ENCODE measurements around the gene ATP10D.

DNA sequence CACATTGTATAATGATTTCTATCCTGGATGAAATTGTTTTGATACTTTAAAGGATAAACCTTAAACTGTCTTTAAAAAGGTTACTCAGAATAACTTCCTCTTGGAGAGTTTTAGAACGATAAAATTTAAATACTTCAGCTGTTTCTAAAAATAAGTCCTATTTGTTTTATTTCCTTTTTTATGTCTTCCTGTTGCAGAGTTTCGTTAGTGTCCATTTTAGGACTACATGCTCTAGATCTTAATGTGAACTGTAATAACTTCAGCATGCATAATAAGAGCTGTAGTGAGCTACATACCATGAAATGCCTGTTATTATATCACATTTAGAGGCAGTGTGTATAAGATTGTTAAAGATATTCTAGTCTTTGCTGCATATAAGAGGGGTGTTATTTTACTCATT, 14.6 kb downstream of the ATP10D start:
- TF ChIP-seq, protein P1, sequence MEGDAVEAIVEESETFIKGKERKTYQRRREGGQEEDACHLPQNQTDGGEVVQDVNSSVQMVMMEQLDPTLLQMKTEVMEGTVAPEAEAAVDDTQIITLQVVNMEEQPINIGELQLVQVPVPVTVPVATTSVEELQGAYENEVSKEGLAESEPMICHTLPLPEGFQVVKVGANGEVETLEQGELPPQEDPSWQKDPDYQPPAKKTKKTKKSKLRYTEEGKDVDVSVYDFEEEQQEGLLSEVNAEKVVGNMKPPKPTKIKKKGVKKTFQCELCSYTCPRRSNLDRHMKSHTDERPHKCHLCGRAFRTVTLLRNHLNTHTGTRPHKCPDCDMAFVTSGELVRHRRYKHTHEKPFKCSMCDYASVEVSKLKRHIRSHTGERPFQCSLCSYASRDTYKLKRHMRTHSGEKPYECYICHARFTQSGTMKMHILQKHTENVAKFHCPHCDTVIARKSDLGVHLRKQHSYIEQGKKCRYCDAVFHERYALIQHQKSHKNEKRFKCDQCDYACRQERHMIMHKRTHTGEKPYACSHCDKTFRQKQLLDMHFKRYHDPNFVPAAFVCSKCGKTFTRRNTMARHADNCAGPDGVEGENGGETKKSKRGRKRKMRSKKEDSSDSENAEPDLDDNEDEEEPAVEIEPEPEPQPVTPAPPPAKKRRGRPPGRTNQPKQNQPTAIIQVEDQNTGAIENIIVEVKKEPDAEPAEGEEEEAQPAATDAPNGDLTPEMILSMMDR (IDR thresholded peaks at IDR 0.05) = no peak
- no peak for TF ChIP-seq POLR2A (IDR thresholded peaks at IDR 0.05)

Data from heart left ventricle (tissue), 13 donors.